ENCODE results near the gene WDR90.

Gene WDR90

DNA sequence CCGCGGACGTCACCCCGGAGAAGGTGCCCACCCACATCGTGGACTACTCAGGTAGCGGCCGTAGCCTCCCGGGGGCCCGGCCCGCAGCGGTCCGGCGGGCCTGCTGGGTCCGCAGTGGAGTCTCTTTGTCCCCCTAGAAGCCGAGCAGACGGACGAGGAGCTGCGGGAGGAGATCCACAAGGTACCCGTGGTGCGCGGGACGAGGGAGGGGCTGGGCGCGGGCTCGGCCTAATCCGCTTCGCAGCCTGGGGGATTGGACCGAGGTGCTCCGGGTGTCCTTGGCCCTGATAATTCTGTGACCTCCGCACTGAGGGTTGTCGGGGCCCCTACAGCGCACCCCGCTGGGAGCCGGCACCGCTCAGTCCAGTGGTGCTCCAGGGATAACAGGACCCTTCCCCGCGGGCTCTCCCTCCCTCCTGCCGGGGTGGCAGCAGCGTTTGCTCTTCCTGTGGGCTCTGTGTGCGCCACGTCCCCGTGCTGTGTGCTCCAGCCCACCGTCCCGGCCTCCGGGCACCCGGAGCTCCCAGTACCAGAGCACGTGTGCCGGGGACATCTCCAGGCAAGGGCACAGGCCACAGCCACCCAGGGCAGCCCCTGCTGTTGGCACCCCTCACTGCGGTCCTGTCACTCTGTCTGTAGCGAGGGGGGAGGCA lies 19.5 kb downstream of the WDR90 start:
- FAIRE-seq: no peak
- no peak for DNase-seq (ENCODE audit: insufficient read length, low spot score)
- TF ChIP-seq POLR2A (IDR thresholded peaks at IDR 0.05; ENCODE audit: low read depth, low read length): no peak

DNA sequence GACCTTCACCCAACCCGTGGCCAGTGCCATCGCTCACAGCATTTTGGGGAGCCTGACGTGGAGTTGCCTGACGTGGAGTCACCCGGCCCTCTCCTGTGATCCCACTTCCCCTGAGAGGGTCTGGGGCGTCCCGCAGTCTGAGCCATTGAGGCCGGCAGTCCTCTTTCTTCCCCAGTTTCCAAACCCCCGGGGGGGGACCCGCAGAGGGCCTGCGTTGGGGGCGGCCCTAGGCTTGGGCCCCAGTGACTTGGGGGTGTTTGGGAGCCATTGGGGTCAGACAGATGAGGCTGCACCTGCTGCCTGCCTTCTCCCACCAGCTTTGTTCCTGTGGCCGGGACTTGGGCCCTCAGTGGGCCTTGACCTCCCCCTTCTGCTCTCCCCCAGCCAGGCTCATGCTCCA lies 20.5 kb downstream of the WDR90 start:
- TF ChIP-seq POLR2A (IDR thresholded peaks at IDR 0.05; ENCODE audit: low read depth, low read length): no peak
- no peak for FAIRE-seq
- no peak for DNase-seq (ENCODE audit: insufficient read length, low spot score)

DNA sequence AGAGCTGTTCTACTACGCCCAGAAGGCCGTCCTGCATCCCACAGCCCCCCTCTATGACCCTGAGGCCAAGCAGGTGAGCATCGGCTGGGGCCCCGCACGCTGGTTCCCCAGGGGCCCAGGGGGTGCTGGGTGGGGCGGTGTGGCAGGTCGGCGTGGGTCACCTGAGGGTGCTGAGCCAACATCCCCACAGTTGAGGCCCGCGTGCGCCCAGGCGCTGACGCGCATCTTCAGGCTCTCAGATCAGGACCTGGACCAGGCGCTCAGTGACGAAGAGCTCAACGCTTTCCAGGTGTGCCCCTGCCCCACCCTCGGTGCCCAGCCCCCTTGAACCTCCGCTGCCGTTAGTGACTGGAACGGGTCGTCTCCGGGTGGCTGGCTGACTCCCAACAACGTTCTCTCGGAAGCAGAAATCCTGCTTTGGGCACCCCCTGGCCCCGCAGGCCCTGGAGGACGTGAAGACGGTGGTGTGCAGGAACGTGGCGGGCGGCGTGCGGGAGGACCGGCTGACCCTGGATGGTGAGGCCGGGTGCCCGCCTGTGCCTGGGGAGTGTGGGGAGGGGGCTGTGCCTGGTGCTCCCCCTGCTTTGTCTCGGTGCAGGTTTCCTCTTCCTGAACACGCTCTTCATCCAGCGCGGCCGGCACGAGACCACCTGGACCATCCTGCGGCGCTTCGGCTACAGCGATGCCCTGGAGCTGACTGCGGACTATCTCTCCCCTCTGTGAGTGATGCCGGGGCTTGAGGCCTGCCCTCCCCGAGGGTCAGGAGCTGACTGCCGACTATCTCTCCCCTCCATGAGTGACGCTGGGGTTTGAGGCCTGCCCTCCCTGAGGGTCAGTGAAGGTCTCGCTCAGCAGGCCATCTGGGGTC lies 21.6 kb downstream of the WDR90 start:
- FAIRE-seq (no peak), DNase-seq (ENCODE audit: insufficient read length, low spot score) (no peak)
- no peak for TF ChIP-seq POLR2A (IDR thresholded peaks at IDR 0.05; ENCODE audit: low read depth, low read length)

DNA sequence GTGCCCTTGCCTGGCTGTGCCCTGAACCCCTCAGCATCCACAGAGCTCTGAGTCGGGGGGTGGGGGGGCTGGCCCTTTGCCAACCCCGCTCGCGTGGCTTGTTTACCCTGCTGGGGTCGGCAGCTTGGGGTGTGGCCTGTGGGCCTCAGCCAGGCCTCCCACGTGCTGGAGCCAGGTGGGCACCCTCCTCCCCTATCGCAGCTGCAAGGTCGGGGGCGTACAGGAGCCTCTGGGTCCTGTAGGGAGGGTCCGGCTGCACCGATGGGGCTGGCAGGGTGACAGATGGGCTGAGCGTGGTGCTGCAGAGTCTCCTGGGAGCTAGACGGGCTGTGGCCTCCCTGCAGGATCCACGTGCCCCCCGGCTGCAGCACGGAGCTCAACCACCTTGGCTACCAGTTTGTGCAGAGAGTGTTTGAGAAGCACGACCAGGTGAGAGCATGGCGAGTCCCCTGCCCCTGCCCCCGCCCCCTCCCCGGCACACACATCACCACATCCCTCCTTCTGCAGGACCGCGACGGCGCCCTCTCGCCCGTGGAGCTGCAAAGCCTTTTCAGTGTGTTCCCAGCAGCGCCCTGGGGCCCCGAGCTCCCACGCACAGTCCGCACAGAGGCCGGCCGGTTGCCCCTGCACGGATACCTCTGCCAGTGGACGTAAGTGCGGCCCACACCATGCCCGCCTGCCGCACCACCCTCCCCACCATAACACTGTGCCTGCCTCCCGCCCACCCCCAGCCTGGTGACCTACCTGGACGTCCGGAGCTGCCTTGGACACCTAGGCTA lies 22.4 kb downstream of the WDR90 start:
- FAIRE-seq: no peak
- no peak for TF ChIP-seq POLR2A (IDR thresholded peaks at IDR 0.05; ENCODE audit: low read depth, low read length)
- DNase-seq (ENCODE audit: insufficient read length, low spot score): no peak

DNA sequence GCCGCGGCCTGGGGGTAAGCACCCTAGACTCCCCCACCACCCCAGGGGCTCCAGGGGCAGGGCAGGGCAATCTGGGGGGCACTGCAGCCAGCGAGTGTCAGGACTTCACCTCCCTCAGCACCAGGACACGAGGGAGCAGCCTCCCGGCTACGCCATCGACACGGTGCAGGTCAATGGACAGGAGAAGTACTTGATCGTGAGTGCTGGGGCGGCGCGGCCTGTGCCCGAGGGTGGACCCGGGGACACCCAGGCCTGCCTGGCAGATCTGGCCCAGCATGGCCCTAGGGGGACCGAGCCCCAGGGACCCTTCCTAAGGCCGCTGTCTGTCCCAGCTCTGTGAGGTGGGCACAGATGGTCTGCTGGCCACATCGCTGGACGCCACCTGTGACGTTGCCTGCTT lies 23.2 kb downstream of the WDR90 start:
- DNase-seq (ENCODE audit: insufficient read length, low spot score) (no peak), FAIRE-seq (no peak)
- TF ChIP-seq POLR2A (IDR thresholded peaks at IDR 0.05; ENCODE audit: low read depth, low read length): no peak

DNA sequence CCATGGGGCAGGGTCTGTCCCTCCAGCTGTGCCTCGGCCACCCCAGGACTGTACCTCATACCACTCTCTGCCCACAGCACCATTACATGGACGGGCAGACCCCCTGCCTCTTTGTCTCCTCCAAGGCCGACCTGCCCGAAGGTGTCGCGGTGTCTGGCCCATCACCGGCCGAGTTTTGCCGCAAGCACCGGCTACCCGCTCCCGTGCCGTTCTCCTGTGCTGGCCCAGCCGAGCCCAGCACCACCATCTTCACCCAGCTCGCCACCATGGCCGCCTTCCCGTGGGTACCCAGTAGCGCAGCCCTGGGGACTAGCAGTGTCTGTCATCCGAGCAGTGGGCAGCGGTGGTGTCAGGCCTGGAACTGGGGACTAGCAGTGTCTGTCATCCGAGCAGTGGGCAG lies 23.7 kb downstream of the WDR90 start:
- TF ChIP-seq POLR2A (IDR thresholded peaks at IDR 0.05; ENCODE audit: low read depth, low read length): no peak
- DNase-seq (ENCODE audit: insufficient read length, low spot score): no peak
- no peak for FAIRE-seq

DNA sequence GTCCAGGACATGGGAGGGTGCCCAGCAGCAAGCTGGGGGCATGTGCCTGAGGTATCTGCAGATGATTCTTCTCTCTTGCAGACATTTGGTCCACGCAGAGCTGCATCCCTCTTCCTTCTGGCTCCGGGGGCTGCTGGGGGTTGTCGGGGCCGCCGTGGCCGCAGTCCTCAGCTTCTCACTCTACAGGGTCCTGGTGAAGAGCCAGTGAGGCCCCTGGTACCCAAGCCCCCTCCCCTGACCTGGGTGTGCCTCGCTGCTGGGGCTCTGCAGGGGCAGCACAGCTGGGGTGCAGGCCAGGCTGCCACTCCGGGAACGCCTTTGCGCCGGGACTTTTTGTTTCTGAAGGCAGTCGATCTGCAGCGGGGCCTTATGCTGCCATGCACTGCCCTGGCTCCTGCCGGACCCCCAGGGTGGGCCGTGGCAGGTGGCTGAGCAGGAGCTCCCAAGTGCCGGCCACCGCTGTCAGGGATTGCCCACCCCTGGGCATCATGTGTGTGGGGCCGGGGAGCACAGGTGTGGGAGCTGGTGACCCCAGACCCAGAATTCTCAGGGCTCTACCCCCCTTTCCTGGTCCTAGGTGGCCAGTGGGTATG lies 24.3 kb downstream of the WDR90 start:
- no peak for FAIRE-seq
- no peak for TF ChIP-seq POLR2A (IDR thresholded peaks at IDR 0.05; ENCODE audit: low read depth, low read length)
- no peak for DNase-seq (ENCODE audit: insufficient read length, low spot score)

DNA sequence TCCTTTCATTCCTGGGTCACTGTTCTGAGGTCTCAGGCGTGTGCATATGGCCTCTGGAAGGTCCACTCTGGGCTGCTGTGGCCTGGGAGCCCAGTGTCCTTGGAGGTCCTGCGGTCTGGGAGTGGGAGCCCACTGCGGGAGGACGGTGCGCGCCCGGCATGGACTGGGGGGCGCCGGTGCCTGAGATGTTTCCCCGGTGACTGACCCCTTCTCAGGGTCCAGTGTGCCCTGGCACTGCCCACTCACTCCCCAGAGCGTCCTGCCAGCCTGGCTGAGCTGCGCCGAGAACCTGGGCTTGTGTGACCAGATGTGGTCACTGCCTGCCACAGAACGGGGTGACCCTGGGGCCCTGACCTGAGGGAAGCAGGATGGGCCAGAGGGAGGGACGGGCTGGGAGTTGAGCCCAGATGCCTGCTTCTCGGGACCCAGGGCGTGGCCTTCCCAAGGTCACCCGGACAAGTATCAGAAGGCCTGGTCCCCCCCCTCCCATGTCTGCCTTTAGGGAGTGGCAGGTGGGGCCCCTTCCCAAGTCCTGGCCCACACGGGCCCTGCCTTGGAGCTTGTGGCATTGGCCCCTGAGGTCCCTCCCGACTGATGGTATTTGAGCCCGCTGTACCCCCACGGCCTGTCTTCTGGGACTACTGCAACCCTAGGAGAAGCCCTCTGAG lies 25.2 kb downstream of the WDR90 start:
- no peak for FAIRE-seq
- TF ChIP-seq POLR2A (IDR thresholded peaks at IDR 0.05; ENCODE audit: low read depth, low read length): no peak
- no peak for DNase-seq (ENCODE audit: insufficient read length, low spot score)

DNA sequence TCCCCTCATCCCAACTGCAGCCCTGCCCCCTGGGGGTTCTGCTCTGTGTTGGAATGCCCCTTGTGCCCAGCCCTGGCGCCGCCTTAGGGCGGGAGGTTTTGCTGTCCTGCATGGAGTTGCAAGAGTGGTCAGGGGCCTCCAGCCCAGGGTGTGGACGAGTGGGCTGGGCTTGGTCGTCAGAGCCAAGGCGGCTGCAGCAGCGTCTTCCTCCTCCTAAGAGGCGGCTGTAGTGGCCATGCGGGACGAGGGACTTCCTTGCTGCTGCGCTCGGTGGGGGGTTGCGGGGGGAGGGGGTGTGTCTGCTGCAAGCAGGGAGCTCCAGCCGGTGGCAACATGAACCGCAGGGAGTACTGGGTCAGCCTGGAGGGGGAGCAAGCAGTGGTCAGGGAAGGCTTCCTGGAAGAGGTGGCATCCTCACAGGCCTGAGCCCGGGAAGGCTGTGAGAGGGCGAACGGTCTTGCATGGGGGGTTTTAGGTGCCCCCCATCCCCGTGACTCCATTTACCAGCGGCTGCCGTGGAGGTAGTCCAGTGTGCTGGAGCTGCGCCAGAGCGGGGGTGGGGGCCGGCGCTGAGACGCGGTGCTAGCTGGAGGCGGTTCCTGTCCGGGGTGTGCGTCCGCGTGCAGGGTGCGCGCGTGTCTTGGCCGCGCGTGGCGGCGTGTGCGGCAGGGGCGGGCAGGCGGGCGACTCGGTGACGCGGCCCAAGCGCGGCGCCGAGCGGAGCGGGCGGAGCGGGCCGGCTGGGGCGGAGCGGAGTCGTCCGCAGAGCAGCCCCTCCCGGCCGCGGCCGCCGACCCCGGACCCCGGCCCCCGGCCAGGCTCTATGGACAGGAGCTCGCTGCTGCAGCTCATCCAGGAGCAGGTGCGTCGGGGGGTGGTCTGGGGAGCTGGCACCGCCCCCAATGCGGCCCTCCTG lies 26.1 kb downstream of the WDR90 start, which contains the start of gene RHBDL1:
RHBDL1 (plus strand) TSS at position 704 of the 916 bp plus-strand sequence; CDS start at position 824, 120 bp downstream.
- FAIRE-seq: no peak
- no peak for DNase-seq (ENCODE audit: insufficient read length, low spot score)
- TF ChIP-seq POLR2A (IDR thresholded peaks at IDR 0.05; ENCODE audit: low read depth, low read length): no peak

DNA sequence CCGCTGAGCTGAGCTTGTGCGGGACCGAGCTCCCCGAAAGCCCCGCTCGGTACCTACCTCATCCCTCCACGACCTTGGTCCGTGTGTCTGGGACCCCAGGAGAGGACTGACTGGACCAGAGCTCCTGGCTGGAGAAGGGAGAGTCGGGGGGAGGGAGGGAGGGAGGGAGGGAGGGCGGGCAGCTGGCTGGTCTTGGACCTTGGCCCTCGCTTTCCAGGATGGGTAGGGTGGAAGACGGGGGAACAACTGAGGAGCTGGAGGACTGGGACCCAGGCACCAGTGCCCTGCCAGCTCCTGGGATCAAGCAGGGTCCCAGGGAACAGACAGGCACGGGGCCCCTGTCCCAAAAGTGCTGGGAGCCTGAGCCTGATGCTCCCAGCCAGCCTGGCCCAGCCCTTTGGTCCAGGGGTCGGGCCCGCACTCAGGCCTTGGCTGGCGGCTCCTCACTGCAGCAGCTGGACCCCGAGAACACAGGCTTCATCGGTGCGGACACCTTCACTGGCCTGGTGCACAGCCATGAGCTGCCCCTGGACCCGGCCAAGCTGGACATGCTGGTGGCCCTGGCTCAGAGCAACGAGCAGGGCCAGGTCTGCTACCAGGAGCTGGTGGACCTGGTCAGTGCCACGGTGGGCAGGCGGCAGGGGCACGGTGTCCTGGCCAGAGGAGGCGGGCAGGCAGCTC lies 26.9 kb downstream of the WDR90 start:
- TF ChIP-seq POLR2A (IDR thresholded peaks at IDR 0.05; ENCODE audit: low read depth, low read length): no peak
- no peak for FAIRE-seq
- DNase-seq (ENCODE audit: insufficient read length, low spot score): no peak

DNA sequence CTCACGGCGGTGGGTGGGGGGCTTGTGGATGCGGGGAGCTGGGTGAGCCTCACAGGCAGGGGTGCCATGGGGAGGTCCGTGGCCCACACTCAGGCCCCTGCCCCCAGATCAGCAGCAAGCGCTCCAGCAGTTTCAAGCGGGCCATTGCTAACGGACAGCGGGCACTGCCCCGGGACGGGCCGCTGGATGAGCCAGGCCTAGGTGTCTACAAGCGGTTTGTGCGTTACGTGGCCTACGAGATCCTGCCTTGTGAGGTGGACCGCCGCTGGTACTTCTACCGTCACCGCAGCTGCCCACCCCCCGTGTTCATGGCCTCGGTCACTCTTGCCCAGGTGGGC lies 27.4 kb downstream of the WDR90 start:
- FAIRE-seq (no peak), DNase-seq (ENCODE audit: insufficient read length, low spot score) (no peak)
- TF ChIP-seq POLR2A (IDR thresholded peaks at IDR 0.05; ENCODE audit: low read depth, low read length): no peak

DNA sequence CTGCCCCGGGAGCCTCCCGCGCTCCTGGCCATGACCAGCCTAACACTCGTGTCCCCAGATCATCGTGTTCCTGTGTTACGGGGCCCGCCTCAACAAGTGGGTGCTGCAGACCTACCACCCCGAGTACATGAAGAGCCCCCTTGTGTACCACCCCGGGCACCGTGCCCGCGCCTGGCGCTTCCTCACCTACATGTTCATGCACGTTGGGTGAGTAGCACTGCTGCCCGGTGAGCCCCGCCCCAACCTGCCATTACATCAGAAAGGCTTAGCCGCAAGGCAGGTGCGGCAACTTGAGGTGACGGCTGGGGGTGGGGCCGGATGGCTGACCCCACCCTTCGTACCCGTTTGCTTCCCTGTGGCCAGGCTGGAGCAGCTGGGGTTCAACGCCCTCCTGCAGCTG lies 27.7 kb downstream of the WDR90 start:
- DNase-seq (ENCODE audit: insufficient read length, low spot score) (no peak), FAIRE-seq (no peak)
- no peak for TF ChIP-seq POLR2A (IDR thresholded peaks at IDR 0.05; ENCODE audit: low read depth, low read length)
